HL-60 (cell line): Measurements from ENCODE around the gene TPRA1.

Source experiments
- DNase-seq, 2 experiments: peaks; one replicate each; pipeline ENCODE4 v3.0.0-alpha.2; 2010 to 2020; ENCODE audit warnings: low read depth in 1 of 2, low spot score in 1 of 2
- H3K27ac ChIP-seq: fragments of 250-450 bp; sonication (Bioruptor Pico); replicated peaks from 2 replicates; pipeline ENCODE4 v1.5.1; 2020; ENCODE audit warnings: mild to moderate bottlenecking, moderate library complexity
- H3K27me3 ChIP-seq: fragments of 250-450 bp; sonication (Bioruptor Pico); 2 replicates; pipeline ENCODE4 v1.5.1; 2021; ENCODE audit warnings: mild to moderate bottlenecking, moderate library complexity; ENCODE audit not compliant: insufficient read depth, poor library complexity, severe bottlenecking
- H3K4me3 ChIP-seq: replicated peaks from 2 replicates; pipeline ENCODE4 v1.5.1; 2011; ENCODE audit warnings: mild to moderate bottlenecking, control low read depth, low read length; ENCODE audit not compliant: insufficient read depth
- CTCF ChIP-seq: IDR thresholded peaks from one replicate; pipeline ENCODE4 v1.5.1; 2011; ENCODE audit warnings: low read length, control low read depth, inconsistent platforms; ENCODE audit not compliant: insufficient read depth
- GABPA ChIP-seq: IDR thresholded peaks from 2 replicates; pipeline ENCODE4 v1.6.1; 2012; ENCODE audit warnings: low read depth
- POLR2AphosphoS5 ChIP-seq: IDR thresholded peaks from 2 replicates; pipeline ENCODE4 v1.6.1; 2012; ENCODE audit warnings: low read depth
- REST ChIP-seq: IDR thresholded peaks from 2 replicates; pipeline ENCODE4 v1.6.1; 2012; ENCODE audit warnings: low read depth; ENCODE audit not compliant: insufficient replicate concordance
- SPI1 ChIP-seq: IDR thresholded peaks from 2 replicates; pipeline ENCODE4 v1.6.1; 2012; ENCODE audit warnings: low read depth, mild to moderate bottlenecking, borderline replicate concordance

The TPRA1 gene

GRCh38 chr3:127588806-127589577, 1.5 kb downstream of the TPRA1 start:
- Histone ChIP-seq H3K27ac (peak overlapping the region; percentile 94), H3K4me3 (peak overlapping the region; percentile 83), H3K27me3 (no peaks in the 10 kb centered on the region)
- TF ChIP-seq GABPA (no peak), POLR2AphosphoS5 (no peak), SPI1 (no peak), REST (no peak), CTCF (no peak)
- DNase-seq = peak in 1 of 2 experiments; percentile 34

- Histone ChIP-seq H3K27ac (no peak overlapping the region), H3K4me3 (no peak overlapping the region), H3K27me3 (no peaks in the 10 kb centered on the region)
- no peak for DNase-seq
- TF ChIP-seq GABPA (no peak), POLR2AphosphoS5 (no peak), SPI1 (no peak), REST (no peak), CTCF (no peak)
Measured at GRCh38 chr3:127587876-127588275, 2.7 kb downstream of the TPRA1 start.

GRCh38 chr3:127585813-127586413, 4.6 kb downstream of the TPRA1 start:
- no peak overlapping the region for H3K4me3 ChIP-seq
- H3K27me3 ChIP-seq = no peaks in the 10 kb centered on the region
- no peak overlapping the region for H3K27ac ChIP-seq
- no peak for DNase-seq
- TF ChIP-seq GABPA (no peak), POLR2AphosphoS5 (no peak), REST (no peak), CTCF (no peak), SPI1 (no peak)
